Type B pancreatic cell (in vitro differentiated cells): Measurements from ENCODE around the gene LAMP2. TPM values are rescaled to one million over a fixed set of nuclear protein-coding genes. Genes with fewer than 3 reads are reported as not detected.

ENCODE experiments used
- total RNA-seq: library from RNA; stranded (reverse); gene quantifications from 2 replicates; pipeline ENCODE4 v1.2.1, GENCODE V29; 2021; ENCODE audit warnings: low replicate concordance

The LAMP2 gene
- total RNA-seq, 1 donor from 2014 or later, result 82.9 TPM

Other genes starting within 250 kb of the LAMP2 start
- gene ZBTB33, start 218.5 kb downstream of the LAMP2 start, total RNA-seq, result 25.7 and 27.8 TPM in 2 replicates
- gene TMEM255A, start 157.8 kb downstream of the LAMP2 start, total RNA-seq, result 0.38 and 2.4 TPM in 2 replicates
- not detected in 2 replicates for gene ATP1B4, start 107.2 kb downstream of the LAMP2 start, total RNA-seq
- 46.0 and 51.8 TPM in 2 replicates for gene CUL4B, start 91.7 kb upstream of the LAMP2 start, total RNA-seq
- gene MCTS1, start 134.8 kb upstream of the LAMP2 start, total RNA-seq, result 43.7 and 46.1 TPM in 2 replicates
- 18.0 and 30.1 TPM in 2 replicates for gene C1GALT1C1, start 160.8 kb upstream of the LAMP2 start, total RNA-seq